GM18508 (cell line): ENCODE results near the gene LIN7B.
"Not testable (repeated sequence)": the region's sequence is repeated elsewhere in the genome, so short reads cannot be mapped to it uniquely, and the experiment has no call there.

ENCODE experiments used
- ATAC-seq: cut with Tn5 transposase; IDR thresholded peaks from one replicate; pipeline ENCODE4 v1.9.1; 2021; ENCODE audit warnings: moderate number of reproducible peaks; ENCODE audit not compliant: insufficient read depth, unreplicated experiment

LIN7B gene

DNA sequence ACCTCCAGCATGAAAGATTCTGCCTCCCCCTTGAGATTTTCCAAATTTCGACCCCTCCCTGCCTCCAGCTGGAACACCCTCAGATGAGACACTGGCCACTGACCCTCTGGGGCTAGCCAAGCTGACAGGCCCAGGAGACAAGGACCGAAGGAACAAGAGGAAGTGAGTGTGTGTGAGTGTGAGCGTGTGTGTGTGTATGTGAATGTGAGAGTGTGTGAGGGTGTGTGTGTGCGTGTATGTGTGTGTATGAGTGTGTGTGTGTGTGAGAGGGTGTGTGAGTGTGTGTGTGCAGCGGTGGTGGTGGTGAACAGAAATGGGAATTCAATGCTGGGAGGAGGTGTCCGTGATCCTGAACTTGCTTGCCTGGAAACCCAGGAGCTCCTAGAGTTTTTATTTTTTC, 27.2 kb downstream of the LIN7B start:
- no peak for ATAC-seq

- no peak for ATAC-seq
Measured at GRCh38 chr19:49142866-49143335, 28.7 kb downstream of the LIN7B start.

DNA sequence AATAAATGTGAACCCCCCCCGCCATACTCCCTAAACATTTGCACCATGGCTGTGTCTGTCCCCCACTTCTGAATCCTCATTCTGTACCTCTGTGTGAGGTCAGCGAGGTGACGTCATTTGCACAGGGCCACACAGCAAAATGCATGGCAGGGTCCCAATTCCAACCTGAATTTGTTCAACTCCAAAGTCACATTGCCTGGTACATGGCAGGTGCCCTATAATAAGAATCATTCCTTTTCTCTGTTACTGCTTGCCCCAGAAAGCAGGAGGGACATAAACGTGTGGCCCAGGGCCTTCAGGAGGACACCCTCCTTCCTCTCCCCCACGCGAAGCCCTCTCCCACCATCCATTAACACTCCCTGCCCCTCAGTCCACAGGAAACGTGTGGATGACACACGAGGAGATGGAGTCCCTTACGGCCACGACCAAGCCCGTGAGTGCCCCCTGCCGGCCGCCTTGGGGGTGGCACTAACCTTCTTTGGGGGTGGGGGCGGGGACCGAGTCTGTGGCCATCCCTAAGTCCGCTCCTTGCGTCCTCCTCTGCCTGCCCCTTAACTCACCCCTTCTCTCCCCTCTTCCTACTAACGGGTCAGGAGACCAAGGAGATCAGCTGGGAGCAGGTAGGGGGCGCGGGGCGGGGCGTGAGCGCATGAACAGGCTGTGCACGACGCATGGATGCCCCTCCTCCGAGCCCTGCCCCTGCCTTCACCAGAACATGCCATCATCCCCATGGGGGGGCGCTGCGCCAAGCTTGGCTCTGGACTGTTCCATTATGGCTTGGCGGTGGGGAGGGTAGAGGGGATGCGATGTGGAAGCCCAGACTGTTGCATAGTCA, 31.6 kb downstream of the LIN7B start:
- ATAC-seq, result no peak

DNA sequence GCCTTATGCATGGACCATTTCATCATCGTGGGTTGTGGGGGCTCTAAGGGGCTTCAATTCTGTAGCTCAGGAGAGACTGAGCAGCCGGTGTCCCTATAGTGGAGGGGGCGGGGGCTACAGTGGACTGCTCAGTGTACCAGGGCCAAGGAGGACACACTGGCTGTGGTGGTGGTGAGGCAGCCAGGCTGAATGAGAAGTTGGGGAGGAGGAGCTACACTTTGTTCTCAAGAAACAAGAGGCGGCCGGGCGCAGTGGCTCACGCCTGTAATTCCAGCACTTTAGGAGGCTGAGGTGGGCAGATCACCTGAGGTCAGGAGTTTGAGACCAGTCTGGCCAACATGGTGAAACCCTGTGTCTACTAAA, 32.2 kb downstream of the LIN7B start:
- ATAC-seq, result not testable (repeated sequence)

- no peak for ATAC-seq
Measured at GRCh38 chr19:49148044-49148682, 34.0 kb downstream of the LIN7B start.

- no peak for ATAC-seq
Measured at GRCh38 chr19:49148784-49149651, 34.8 kb downstream of the LIN7B start.

GRCh38 chr19:49149652-49150105, 35.5 kb downstream of the LIN7B start:
- ATAC-seq, result no peak

- ATAC-seq, result no peak
Measured at GRCh38 chr19:49150106-49150943, 36.2 kb downstream of the LIN7B start.

DNA sequence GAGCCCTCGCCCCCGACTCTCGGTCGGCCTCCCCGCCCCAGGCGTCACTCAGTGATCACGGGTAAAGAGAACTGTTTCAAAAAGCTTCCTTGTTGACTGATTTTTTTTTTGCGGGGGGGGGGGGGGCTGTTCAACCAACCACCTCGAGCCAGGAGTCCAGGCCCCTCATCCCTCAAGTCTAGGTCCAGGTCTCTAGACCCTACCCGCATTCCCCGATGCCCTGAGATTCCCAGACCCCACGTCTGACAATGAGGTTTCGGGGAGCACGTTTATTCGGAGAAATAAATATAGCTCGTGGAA, 36.7 kb downstream of the LIN7B start:
- ATAC-seq, result no peak

GRCh38 chr19:49151267-49152118, 37.3 kb downstream of the LIN7B start:
- no peak for ATAC-seq

GRCh38 chr19:49152119-49152550, 38.0 kb downstream of the LIN7B start:
- no peak for ATAC-seq

DNA sequence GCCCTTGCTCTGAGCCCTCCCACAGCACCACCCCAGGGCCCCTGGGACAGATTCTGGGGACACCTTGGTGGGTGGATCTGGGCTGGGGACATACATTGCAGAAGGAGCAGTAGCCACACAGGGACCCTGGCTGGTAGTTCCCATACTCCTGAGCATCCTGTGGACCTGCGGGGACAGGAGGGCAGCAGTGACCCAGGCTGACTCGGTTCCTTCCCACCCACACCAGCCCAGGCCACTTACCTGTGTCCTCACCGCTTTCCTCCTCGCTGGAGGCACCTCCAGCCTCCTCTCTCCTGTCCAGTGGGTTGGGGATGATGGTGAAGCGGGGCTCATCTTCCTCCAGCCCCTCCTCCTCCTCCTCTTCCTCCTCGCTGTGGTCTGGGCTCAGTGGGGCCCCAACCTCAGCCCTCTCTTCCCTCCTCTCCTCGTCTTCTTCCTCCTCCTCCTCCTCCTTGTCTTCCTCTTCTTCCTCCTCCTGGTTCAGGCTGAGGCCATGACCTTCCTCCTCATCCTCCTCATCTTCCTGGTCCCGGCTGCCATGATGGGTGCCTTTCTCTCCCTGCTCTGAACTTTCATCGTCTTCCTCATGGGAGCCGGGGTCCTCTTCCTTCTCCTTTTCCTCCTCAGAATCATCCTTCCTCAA, 39.1 kb downstream of the LIN7B start:
- ATAC-seq, result no peak

DNA sequence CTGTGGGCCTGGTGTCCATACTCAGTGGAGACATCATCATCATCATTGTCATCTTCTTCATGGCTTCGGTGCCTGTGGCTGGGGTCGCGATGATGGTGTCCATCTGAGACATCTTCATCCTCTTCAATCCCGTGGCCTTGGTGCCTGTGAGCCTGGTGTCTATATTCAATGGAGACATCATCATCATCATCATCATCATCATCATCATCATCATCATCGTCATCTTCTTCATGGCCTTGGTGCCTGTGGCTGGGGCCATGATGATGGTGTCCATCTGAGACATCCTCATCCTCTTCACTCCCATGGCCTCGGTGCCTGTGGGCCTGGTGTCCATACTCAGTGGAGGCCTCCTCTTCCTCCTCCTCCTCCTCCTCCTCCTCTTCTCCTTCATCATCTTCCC, 40.1 kb downstream of the LIN7B start:
- ATAC-seq, result no peak

DNA sequence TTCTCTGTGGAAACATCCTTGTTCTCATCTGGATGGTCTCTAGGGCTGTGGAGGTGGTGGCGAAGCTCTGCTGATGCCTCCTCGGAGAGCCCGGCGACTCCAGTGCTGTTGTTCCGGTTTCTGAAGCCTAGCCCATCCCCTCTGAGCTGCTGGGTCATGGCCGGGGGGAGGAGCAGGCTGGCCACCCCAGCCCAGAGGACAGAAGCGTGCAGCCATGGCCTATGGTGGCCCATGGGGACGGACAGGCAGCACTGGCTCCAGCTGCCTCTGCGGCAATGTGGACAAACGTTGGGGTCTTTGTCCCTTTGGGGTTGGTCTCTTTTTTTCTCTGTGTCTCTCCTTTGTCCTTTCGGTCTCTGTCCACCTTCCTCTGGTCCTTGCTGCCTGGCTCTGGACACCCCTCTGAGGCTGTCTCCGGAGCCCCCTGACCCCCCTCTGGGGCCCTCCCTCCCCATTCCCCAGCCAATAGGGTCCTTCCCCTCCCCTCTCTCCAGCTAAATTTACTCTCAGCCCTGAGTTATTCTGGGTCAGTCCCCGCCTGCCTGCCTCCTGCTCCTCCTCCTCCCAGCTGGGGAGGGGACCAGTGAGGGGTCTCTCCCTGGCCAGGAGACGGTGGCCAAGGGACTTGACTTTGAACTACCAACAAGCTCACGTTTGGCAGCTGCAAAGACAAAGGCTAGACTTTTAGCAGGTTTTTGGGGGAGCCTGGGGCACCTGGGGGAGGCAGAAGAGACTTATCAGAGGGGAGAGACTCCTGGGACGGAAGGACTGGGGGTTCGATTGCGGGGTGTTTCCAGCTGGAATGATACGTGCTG, 41.0 kb downstream of the LIN7B start, which contains the start of gene HRC:
Gene HRC (minus strand): TSS at position 392 of the 815 bp plus-strand sequence. CDS start 159 bp downstream, at position 233.
- no peak for ATAC-seq

GRCh38 chr19:49155820-49156346, 41.7 kb downstream of the LIN7B start:
- ATAC-seq, result no peak

DNA sequence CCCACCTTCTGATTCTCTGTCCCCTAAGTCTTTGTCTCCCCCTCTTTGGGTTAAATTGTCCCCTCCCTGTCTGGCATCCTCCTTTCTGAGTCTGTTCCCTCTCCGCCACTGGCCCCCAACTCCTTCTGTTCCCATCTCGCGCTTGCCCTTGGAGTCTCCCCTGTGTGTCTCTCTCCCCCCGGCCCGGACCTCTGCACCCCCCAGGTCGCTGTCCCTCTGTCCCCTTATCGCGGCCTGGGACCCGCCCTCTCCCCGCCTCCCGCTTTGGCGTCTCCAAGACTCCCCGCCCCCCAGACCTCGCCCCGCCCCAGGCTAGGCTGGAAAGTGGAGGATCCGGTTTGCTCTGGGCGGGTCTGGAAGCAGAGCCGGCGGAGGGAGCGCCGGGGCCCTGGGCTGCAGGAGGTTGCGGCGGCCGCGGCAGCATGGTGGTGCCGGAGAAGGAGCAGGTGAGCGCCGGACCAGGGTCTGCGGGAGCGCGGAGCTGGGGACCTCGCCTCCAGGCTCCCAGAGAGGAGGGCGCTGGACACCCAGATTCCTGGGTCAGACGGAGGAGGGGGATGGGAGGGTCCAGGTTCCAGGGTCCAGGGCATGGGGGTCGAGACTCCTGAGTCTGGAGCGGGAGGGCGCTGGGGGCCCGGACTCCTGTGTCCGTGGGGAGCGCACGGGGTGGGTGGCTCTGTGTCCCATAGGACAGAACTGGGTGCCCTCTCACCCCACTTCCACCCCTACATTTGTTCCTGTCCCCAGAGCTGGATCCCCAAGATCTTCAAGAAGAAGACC, 43.5 kb downstream of the LIN7B start, which contains the start of gene TRPM4:
Gene TRPM4 (plus strand): TSS at position 348 of the 780 bp plus-strand sequence. CDS start 75 bp downstream, at position 423.
- no peak for ATAC-seq
